AG20443 (cell line): ENCODE measurements around the gene HERC4.
"Not testable (repeated sequence)": the region's sequence is repeated elsewhere in the genome, so short reads cannot be mapped to it uniquely, and the experiment has no call there.

ENCODE experiments used
- DNase-seq: peaks from one replicate; pipeline ENCODE4 v3.0.0; 2012; ENCODE audit warnings: low spot score, mixed read lengths

HERC4 gene

DNA sequence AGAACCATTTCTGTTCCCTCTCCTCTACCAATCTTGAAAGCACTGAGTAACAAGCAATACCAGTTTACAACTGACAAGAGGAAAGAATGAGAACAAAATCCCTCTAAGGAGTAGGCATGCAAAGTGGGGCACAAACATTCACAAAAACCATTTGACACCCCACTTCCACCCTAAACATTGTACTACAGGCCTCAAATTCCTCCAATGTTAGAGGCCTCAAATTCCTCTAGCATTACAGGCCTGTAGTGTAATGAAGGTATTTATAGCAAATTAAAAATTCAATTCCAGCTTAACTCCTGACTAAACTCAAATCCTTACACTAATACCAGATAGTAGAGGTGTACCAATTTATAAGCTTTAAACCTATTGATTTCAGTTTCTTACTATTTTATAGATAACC is 105.2 kb downstream of the HERC4 start:
- peak; percentile 9 for DNase-seq

DNA sequence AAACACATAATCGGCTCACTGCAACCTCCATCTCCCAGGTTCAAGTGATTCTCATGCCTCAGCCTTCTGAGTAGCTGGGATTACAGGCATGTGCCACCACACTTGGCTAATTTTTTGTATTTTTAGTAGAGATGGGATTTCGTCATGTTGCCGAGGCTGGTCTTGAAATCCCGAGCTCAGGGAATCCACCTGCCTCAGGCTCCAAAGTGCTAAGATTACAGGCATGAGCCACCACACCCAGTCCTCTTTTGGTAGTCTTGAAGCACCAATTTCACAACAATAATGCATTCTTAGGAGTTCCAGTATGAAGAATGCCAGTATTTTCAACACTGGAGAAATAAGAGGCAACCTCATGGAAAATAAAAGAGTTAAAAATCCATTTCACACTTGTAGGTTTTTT is 109.0 kb downstream of the HERC4 start:
- DNase-seq = not testable (repeated sequence)

DNA sequence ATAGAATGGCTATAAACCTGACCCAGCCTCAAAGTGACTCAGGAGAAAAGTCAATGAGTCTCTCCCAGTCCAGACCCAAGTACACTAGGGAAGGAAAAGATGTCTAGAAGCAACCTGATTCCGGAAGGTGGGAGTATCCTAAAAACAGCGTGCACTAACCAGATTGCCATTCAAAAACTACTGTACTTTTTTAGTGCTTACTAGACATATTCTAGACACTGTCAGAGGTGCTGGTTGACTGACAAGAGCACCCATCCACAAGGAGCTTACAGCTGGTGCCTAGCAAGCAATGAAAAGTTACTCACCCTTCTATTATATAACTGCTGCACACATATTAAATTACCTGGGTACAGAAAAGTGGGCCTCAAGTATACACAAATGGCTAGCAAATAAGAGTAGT is 109.6 kb downstream of the HERC4 start:
- no peak for DNase-seq

DNA sequence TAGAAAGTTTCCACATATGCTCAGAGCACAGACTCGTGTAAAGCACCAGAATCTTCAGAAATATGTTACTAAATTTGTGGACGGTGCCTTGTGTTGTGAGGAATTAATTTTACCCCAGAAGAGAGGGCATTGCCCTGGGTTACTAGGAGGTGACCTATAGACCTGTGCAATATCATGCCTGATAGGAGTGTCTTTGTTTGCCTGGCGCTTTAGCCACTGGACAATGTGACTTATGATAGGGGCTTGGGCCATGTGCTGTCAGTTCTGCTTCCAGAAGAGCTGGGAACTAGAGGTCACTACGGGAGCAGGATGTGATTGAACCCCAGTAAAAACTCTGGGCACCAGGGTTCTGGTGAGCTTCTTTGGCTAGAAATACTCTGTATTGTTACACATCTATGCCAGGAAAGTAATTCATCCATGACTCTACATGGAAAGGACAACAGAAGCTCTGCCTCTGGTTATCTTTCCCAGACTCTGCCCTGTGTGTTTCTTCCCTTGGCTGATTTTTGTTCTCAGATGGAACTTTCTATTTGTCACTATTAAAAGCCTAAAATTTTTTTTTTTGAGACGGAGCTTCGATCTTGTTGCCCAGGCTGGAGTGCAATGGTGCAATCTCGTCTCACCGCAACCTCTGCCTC is 115.1 kb downstream of the HERC4 start:
- no peak for DNase-seq

DNA sequence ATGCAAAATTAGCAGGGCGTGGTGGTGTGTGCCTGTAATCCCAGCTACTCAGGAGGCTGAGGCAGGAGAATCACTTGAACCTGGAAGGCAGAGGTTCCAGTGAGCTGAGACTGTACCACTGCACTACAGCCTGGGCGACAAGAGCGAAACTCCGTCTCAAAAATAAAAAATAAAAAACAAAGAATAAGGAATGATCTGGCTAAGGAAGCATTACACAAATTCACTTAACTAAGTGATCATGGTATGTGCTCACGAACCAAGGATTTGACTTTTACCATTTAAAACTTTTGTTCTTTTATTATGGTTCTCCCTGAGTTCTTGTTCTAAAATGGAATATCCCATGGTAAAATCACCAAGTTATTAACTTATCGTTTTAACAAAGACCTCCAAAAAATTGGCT is 119.5 kb downstream of the HERC4 start:
- DNase-seq = no peak

DNA sequence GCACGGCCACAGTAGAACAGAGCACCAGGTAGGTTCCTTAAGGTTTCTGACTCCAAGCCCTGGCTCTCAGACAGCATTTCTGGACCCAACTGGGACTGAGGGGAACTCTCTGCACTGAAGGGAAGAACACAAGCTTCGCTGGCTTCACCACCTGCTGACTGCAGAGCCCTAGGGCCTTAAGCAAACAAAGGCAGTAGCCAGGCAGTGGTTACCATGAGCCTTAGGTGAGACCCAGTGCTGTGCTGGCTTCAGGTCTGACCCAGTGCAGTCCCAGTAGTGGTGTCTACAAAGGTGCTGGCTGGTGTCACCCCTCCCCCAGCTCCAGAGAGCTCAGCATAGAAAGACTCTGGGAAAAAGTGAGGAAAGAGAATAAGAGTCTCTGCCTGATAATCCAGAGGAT is 131.2 kb downstream of the HERC4 start:
- no peak for DNase-seq

DNA sequence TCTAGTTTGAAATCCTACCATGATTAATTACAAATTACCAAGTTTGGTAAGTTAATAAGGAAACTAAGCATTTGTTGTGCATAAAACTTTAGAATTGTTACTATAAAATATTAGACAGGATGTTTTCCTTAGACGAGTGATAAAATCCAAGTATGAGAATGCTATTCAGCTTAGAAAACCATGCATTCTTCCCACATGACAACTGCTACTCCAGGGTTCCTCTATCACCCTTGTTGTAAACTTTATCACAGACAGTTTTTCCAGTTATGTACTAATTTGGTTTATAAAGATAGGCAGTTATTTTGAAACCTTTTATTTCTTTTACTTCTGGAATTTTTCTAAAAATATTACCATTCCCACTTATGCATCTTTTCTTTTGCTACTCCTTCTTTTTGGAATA is 138.7 kb downstream of the HERC4 start:
- peak; percentile 14 for DNase-seq

DNA sequence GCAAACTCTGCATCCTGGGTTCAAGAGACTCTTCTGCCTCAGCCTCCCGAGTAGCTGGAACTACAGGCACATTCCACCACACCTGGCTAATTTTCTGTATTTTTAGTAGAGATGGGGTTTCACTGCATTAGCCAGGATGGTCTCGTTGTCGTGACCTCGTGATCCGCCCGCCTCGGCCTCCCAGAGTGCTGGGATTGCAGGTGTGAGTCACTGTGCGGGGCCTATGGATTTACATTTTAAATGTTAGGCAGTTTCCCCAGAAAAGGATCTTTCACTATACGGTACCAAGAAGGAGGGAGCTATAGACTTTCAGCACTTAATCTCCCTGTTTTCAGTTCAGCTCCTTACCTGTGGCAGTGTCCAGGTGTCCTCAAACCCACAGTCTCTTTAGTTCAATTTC is 139.9 kb downstream of the HERC4 start:
- no peak for DNase-seq

DNA sequence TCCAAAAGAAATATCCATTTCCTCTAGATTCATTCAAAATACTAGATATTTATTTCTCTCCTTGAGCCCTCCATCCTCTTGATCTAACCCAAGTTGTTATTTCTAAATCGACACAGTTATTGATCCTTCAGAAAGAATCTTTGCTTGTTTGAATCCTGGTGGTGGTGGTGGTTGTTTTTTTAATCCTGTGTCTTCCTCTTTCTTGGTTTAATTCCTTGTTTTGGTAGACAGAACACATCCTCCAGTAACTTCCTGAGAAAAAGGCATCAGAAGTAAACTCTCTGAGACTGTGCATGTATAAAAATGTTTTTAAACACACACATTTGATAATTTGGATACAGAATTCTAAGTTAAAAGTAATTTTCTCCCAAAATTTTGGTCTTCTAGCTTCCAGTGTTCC is 140.7 kb downstream of the HERC4 start:
- no peak for DNase-seq

DNA sequence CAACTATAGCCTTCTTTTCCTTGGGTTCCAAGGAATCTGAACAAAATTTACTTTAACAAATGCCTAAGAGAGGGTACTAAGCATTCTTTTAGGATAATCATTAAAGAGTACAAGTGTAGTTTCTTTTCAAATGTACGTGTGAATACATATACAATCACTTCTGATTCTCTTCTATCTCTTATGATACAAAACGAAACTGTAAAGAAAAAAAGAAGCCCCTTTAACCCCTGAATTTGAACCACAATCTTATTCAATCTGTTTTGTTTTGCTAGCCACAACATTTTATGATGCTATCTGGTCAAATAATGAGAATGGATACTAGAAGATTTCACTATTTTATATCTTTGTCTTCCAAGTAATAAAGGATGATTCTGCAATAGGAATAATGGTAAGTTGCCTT is 141.9 kb downstream of the HERC4 start:
- no peak for DNase-seq

DNA sequence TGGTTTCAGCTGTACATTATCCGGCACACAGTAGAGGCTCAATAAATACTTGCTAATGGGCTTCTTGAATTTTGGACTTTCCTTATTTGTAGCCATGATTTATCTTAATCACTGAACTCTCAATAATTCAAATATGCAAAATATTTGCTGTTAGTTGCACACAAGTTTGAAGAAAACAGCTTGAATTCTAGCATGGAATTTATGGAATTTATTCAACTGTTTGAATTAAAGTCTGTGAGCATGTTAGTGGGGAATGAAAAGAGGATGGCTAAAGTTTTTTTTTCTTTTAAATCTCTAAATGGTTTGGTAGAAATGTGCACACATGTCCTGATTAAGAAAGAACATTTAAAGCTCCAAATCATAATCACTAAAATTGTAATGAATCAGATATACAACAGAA is 148.1 kb downstream of the HERC4 start:
- DNase-seq = peak; percentile 39

DNA sequence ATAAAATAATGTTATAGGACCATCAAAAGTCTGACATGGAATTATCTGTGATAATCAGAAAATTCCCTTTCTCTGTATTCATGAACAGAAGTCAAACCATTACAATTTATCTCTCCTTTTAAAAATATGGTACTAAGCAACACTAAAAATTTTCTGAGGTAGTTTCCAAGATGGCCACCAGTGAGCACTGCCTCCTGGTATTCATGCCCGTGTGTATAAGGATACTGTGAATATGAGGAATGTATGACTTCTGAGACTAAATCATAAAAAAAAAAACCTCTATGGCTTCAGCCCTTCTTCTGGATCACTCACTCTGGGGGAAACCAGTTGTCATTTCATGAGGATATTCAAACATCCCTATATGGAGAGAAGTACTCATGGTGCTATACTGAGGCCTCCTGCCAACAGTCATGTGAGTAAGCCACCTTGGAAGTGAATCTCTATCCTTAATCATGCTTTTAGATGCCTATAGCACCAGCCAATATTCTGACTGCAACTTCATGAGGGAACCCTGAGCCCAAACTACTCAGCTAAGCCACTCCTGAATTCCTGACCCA is 149.6 kb downstream of the HERC4 start:
- peak; percentile 30 for DNase-seq

DNA sequence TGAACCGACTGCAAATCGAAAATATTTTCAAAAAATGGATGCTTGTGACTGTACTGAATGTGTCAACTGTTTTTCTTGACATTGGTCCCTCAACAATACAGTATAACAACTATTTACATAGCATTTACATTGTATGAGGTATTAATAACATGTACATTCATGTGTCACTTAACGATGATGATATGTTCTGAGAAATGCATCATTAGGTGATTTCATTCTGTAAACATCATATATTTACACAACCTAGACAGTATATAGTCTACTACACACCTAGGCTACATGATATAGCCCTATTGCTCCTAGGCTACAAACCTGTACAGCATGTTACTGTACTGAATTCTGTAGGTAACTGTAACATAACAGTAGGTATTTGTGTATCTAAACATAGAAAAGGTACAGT is 150.9 kb downstream of the HERC4 start:
- no peak for DNase-seq

DNA sequence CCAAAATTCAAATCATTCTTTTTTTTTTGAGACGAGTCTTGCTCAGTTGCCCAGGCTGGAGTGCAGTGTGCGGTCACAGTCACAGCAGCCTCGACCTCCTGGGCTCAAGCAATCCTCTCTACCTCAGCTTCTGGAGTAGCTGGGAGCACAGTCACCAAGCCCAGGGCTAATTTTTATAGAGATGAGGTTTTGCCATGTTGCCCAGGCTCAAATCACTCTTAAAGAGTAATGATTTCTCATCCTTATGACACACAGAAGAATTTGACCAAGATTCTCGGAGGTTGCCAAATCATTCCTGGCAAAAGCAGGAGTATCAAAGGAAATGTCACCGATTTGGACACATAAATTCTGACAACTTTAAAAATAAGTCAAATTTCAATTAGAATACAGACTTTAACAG is 151.5 kb downstream of the HERC4 start:
- DNase-seq = peak; percentile 19

DNA sequence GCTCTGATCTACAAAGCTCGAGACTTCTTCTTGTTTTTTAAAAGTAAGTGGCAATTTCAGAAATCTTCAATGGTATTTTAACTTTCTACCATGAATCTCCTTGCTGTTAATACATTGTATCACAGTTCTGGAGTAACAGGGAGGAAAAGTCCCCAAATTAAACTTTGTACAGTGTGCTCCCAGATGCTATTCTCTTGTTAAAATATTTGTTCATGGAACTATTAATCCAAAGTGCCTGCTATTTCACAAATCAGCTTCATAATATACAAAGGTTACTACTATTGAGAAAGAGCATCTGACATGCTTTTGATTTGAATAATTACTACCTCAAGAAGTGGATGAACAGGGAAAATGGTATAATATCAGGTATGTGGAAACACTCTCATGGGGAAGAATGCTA is 154.0 kb downstream of the HERC4 start:
- DNase-seq = no peak

DNA sequence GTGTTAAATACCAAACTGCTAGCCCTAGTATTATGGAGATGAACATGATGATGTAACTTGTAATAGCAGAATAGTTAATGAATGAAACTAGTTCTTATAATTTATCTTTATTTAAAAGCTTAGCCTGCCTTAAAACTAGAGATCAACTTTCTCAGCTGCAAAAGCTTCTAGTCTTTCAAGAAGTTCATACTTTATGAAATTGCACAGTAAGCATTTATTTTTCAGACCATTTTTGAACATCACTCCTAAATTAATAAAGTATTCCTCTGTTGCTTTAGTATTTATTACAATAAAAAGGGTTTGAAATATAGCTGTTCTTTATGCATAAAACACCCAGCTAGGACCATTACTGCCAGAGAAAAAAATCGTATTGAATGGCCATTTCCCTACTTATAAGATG is 157.4 kb downstream of the HERC4 start:
- DNase-seq = no peak

DNA sequence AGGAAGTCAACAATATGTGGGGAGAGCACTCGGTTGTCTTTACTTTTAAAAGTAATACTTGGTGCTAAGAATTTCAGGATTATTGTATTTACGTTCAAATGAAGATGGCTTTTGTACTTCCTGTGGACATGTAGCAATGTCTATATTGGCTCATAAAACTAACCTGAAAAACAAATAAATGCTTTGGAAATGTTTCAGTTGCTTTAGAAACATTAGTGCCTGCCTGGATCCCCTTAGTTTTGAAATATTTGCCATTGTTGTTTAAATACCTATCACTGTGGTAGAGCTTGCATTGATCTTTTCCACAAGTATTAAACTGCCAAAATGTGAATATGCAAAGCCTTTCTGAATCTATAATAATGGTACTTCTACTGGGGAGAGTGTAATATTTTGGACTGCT is 157.9 kb downstream of the HERC4 start:
- DNase-seq = no peak

DNA sequence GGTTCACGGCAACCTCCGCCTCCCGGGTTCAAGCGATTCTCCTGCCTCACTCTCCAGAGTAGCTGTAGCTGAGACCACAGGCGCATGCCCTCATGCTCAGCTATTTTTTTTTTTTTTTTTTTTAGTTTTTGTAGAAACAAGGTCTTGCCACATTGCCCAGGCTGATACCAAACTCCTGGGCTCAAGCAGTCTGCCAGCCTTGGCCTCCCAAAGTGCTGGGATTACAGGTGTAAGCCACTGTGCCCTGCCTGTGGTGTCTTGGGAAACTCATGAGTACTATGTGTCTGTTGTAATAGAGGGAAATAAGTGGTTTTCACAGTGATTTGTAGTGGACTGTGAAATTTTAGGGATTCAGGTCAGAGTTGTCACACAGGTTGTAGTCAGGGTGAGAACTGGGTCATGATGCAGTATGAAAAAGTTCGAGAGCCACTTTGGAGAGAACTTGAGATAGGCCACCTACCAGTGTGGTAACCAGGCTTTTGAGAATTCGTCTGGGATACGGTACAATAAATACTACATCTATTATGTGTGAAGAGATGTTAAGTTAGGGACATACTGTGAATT is 160.2 kb downstream of the HERC4 start:
- DNase-seq = no peak

DNA sequence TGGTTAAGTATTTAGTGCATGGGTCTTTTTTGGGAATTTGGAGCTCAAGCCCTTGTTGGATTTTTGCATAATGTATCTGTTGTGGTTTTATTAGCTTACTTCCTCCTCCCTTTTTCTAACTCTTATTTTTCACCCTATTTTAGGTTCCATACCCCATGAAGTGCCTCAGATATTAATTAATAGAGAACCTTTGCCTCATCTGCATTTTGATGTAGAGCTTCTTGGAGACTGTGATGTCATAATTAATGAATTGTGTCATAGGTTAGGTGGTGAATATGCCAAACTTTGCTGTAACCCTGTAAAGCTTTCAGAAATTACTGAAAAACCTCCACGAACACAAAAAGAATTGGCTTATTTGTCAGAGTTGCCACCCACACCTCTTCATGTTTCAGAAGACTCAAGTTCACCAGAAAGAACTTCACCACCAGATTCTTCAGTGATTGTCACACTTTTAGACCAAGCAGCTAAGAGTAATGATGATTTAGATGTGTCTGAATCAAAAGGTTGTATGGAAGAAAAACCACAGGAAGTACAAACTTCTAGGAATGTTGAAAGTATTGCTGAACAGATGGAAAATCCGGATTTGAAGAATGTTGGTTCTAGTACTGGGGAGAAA is 162.6 kb downstream of the HERC4 start:
- DNase-seq = peak; percentile 18

DNA sequence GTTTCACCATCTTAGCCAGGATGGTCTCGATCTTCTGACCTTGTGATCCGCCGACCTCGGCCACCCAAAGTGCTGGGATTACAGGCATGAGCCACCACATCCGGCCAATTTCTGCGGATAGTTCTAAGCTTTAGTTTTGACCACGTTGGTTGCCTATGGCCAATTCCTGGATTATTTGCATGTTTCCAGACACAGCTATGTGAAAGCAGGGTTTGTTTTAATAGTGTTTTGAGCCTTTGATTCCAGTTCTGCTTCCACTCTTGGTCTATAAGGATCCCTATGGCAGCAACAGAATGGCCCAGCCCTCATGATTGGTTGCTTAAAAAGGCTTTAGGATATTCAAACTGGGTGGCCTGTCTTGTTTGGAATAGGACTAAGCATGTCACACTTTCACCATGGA is 171.5 kb downstream of the HERC4 start:
- DNase-seq = no peak

DNA sequence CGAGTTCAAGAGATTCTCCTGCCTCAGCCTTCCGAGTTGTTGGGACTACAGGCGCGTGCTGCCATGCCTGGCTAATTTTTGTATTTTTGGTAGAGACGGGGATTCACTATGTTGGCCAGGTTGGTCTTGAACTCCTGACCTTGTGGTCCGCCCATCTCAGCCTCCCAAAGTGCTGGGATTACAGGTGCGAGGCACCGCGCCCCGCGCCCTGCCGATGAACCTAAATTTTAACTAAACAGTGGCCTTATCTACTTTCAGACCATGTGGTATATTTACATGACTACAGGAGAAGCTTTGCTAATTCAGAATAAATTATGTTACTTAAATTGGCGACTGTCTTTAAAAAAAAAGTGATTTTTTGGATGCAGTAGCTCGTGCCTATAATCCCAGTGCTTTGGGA is 181.4 kb downstream of the HERC4 start:
- no peak for DNase-seq

DNA sequence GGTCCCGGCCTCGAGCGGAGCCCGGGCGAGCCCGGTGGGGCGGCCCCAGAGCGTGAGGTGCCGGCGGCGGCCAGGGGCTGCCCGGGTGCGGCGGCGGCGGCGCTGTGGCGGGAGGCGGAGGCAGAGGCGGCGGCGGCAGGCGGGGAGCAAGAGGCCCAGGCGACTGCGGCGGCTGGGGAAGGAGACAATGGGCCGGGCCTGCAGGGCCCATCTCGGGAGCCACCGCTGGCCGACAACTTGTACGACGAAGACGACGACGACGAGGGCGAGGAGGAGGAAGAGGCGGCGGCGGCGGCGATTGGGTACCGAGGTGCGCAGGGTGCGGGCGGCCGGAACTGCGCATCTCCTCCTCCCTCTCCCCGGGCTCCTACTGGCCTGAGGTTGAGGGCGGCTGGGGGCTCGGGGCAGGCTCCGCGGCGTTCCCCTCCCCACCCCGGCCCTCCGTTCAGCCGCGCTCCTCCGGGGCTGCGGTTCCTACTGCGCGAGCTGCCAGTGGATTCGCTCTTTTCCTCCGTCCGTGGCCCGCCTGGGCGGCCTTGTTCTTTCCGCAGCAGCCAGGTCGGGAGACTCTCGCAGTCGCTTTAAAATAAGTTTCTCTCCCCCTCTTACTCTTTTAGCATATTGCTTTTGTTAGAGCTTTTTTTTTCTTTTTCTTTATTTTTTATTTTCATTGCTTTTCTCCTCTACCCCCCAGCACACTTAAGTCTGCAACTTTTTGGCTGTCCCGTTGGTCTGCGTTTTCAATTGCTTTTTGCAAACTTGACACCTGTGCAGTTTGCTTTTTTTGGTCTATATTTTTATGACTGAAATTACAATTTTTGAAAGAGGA is 190.0 kb downstream of the HERC4 start:
- peak; percentile 80 for DNase-seq
